ENCODE results near the gene STX11.

The STX11 gene

DNA sequence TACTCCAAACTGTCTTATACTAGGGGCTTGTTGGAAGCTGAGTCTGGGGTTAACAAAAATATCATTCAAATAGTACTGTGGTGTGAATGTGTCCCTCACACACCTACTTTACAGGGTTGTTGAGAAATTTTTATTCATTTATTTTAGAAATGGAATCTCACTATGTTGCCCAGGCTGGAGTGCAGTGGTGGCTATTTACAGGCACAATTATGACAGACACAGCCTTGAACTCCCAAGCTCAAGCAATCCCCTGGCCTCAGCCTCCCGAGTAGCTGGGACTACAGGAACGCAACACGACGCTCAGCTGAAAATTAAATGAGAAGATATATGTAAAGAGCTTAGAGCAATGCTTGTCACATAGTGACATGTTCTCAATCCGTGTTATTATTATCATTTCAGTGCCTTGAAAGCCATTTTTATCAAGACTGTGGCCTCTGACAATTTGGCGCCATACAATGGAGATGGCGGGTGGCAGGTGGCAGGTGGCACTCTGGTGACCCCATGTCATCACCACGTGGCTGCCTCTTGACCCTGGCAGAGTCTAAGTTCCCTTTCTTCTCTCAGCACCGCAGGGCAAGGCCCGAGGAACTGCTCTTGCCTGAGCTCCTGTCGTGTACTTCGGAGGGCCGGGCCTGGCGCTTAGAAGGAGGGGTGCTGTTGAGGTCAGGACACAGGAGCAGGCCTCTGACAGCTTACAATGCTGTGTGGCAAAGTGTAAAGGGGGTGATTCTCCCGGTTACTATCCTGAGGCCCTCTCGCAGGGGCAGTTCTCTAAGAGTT, 64.5 kb downstream of the STX11 start:
- no peak for TF ChIP-seq TAF1 (IDR thresholded peaks at IDR 0.05; ENCODE audit: low read depth)
- no peak for TF ChIP-seq FOXM1 (IDR thresholded peaks at IDR 0.05; ENCODE audit: borderline replicate concordance, low read depth)
- no peak for TF ChIP-seq ZBTB7A (IDR thresholded peaks at IDR 0.05; ENCODE audit: low read depth)
- TF ChIP-seq, protein P1, sequence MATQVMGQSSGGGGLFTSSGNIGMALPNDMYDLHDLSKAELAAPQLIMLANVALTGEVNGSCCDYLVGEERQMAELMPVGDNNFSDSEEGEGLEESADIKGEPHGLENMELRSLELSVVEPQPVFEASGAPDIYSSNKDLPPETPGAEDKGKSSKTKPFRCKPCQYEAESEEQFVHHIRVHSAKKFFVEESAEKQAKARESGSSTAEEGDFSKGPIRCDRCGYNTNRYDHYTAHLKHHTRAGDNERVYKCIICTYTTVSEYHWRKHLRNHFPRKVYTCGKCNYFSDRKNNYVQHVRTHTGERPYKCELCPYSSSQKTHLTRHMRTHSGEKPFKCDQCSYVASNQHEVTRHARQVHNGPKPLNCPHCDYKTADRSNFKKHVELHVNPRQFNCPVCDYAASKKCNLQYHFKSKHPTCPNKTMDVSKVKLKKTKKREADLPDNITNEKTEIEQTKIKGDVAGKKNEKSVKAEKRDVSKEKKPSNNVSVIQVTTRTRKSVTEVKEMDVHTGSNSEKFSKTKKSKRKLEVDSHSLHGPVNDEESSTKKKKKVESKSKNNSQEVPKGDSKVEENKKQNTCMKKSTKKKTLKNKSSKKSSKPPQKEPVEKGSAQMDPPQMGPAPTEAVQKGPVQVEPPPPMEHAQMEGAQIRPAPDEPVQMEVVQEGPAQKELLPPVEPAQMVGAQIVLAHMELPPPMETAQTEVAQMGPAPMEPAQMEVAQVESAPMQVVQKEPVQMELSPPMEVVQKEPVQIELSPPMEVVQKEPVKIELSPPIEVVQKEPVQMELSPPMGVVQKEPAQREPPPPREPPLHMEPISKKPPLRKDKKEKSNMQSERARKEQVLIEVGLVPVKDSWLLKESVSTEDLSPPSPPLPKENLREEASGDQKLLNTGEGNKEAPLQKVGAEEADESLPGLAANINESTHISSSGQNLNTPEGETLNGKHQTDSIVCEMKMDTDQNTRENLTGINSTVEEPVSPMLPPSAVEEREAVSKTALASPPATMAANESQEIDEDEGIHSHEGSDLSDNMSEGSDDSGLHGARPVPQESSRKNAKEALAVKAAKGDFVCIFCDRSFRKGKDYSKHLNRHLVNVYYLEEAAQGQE (IDR thresholded peaks at IDR 0.05; ENCODE audit: low read depth), result no peak
- TF ChIP-seq, protein P2, sequence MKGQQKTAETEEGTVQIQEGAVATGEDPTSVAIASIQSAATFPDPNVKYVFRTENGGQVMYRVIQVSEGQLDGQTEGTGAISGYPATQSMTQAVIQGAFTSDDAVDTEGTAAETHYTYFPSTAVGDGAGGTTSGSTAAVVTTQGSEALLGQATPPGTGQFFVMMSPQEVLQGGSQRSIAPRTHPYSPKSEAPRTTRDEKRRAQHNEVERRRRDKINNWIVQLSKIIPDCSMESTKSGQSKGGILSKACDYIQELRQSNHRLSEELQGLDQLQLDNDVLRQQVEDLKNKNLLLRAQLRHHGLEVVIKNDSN (IDR thresholded peaks at IDR 0.05), result no peak
- no peak for TF ChIP-seq YY1 (IDR thresholded peaks at IDR 0.05; ENCODE audit: low read depth)
- TF ChIP-seq RAD21 (IDR thresholded peaks at IDR 0.05; ENCODE audit: low read depth), result no peak
- no peak for TF ChIP-seq CREB1 (IDR thresholded peaks at IDR 0.05; ENCODE audit: low read depth)
- no peak for TF ChIP-seq CEBPB (IDR thresholded peaks at IDR 0.05)
- TF ChIP-seq TEAD4 (IDR thresholded peaks at IDR 0.05), result no peak

DNA sequence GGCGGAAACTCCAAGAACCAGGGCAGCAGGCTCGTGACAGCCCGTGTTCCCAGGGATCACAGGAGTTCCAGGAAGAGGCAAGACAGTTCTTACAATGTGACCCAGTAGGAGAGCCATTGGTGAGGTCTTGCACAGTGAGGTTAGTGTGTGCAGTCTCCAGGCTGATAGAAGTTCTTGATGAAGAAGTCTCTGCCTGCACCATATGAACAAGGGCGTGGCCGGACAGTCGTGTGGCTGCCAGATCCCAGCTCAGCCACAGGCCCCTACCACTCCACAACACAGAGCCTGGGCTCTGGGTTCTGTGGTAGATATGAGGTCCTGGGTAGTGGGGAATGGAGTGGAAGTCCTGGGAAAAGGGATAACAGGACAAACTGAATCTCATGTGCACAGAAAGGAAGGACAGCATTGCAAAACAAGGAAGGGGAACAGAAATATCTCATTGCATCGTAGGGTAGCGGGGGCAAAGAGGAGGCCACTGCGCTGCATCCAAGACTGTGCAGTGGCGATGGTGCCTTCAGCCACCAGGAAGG, 65.2 kb downstream of the STX11 start:
- TF ChIP-seq TAF1 (IDR thresholded peaks at IDR 0.05; ENCODE audit: low read depth), result no peak
- TF ChIP-seq, protein P2 (IDR thresholded peaks at IDR 0.05), result no peak
- TF ChIP-seq, protein P1 (IDR thresholded peaks at IDR 0.05; ENCODE audit: low read depth), result no peak
- no peak for TF ChIP-seq NFIC (IDR thresholded peaks at IDR 0.05)
- no peak for TF ChIP-seq YY1 (IDR thresholded peaks at IDR 0.05; ENCODE audit: low read depth)
- no peak for TF ChIP-seq TCF12 (IDR thresholded peaks at IDR 0.05; ENCODE audit: low read depth)
- no peak for TF ChIP-seq EGR1 (IDR thresholded peaks at IDR 0.05)
- no peak for TF ChIP-seq ZBTB7A (IDR thresholded peaks at IDR 0.05; ENCODE audit: low read depth)
- TF ChIP-seq RAD21 (IDR thresholded peaks at IDR 0.05; ENCODE audit: low read depth), result no peak
- no peak for TF ChIP-seq CEBPB (IDR thresholded peaks at IDR 0.05)

DNA sequence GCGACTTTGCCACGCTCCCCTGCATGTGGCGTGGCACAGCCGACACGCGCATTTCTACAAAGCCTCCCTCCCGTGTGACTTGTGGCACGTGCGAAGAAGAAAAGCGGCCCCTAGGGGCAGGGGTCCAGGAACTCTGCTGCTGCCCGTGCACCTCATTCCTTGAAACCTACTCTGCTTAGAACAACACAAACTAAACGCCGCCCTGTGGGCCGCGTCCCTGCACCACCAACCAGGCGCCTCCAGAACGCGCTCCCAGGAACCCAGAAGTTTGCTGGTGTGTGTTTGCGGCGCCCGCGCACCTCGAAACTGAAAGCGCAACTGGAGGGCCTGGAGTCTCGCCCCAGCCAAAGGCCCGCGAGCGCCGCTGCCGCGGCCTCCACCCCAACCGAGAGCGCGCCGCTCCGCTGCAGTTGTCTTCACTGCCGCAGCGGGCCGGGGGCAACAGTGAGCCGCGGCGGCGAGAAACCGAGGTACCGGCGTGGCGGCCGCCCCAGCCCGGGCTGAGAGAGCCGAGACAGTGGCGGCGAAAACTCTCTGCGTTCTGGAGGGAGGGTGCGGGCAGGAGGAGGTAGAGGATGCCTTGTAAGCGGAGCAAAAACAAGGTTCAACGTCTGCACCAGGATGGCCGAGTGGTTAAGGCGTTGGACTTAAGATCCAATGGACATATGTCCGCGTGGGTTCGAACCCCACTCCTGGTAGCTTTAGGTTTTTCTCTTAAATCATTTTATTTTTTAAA, 65.8 kb downstream of the STX11 start:
- TF ChIP-seq ZBTB7A (IDR thresholded peaks at IDR 0.05; ENCODE audit: low read depth), result 0 out of 2 replicates have a peak, but pooled peaks have one; percentile 36
- TF ChIP-seq RAD21 (IDR thresholded peaks at IDR 0.05; ENCODE audit: low read depth), result peak; percentile 62
- TF ChIP-seq, protein P1 (IDR thresholded peaks at IDR 0.05; ENCODE audit: low read depth), result no peak
- peak; percentile 48; the same call in 1 of the 2 replicates for TF ChIP-seq TAF1 (IDR thresholded peaks at IDR 0.05; ENCODE audit: low read depth)
- peak; percentile 50; the same call in 1 of the 2 replicates for TF ChIP-seq CEBPB (IDR thresholded peaks at IDR 0.05)
- no peak for TF ChIP-seq CREB1 (IDR thresholded peaks at IDR 0.05; ENCODE audit: low read depth)
- TF ChIP-seq EGR1 (IDR thresholded peaks at IDR 0.05), result no peak
- peak; percentile 67; the same call in 1 of the 2 replicates for TF ChIP-seq YY1 (IDR thresholded peaks at IDR 0.05; ENCODE audit: low read depth)
- TF ChIP-seq TEAD4 (IDR thresholded peaks at IDR 0.05), result peak; percentile 97
- TF ChIP-seq, protein P3, sequence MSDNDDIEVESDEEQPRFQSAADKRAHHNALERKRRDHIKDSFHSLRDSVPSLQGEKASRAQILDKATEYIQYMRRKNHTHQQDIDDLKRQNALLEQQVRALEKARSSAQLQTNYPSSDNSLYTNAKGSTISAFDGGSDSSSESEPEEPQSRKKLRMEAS (IDR thresholded peaks at IDR 0.05), result peak; percentile 91
- no peak for TF ChIP-seq NFIC (IDR thresholded peaks at IDR 0.05)
- peak; percentile 55 for TF ChIP-seq TCF12 (IDR thresholded peaks at IDR 0.05; ENCODE audit: low read depth)

DNA sequence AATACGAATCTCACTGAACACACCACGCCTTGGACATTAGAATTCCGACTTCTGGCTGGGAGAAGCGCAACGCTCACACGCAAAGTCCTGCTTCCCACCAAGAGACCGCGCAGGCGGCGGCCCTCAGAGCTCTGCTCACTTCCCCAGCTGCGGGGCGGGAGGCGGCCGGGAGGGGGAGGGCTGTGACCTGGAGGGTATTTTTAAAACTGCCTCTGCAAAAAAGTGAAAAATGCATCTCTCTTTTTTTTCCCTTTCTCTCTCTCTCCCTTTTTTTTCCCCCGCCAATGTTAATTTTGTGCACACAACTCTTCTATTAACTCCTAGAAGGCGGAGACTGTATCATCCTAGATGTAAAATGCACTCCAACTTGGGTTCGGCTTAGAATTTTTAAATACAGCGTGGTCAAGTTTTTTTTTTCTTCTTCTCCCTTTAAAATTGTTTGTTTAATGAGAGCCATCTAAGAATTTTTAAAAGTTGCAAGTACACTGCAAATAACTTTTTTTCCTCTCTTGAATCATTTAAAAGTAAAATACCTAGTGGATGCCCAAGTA, 66.4 kb downstream of the STX11 start:
- TF ChIP-seq TEAD4 (IDR thresholded peaks at IDR 0.05) (no peak), ZBTB7A (IDR thresholded peaks at IDR 0.05; ENCODE audit: low read depth) (no peak), EP300 (IDR thresholded peaks at IDR 0.05; ENCODE audit: borderline replicate concordance) (no peak), CREB1 (IDR thresholded peaks at IDR 0.05; ENCODE audit: low read depth) (no peak), CEBPB (IDR thresholded peaks at IDR 0.05) (no peak), EGR1 (IDR thresholded peaks at IDR 0.05) (no peak), NFIC (IDR thresholded peaks at IDR 0.05) (no peak), YY1 (IDR thresholded peaks at IDR 0.05; ENCODE audit: low read depth) (no peak), TAF1 (IDR thresholded peaks at IDR 0.05; ENCODE audit: low read depth) (no peak), FOXM1 (IDR thresholded peaks at IDR 0.05; ENCODE audit: borderline replicate concordance, low read depth) (no peak), TCF12 (IDR thresholded peaks at IDR 0.05; ENCODE audit: low read depth) (no peak), RAD21 (IDR thresholded peaks at IDR 0.05; ENCODE audit: low read depth) (no peak; the same call in 1 of the 2 replicates)
- TF ChIP-seq, protein P1 (IDR thresholded peaks at IDR 0.05; ENCODE audit: low read depth), result no peak
- TF ChIP-seq, protein P3 (IDR thresholded peaks at IDR 0.05), result no peak
- TF ChIP-seq, protein P2 (IDR thresholded peaks at IDR 0.05), result no peak
